Stomach (tissue), 4 donors: Measurements from ENCODE around the gene ALG9.

Experiments
- CTCF ChIP-seq, 7 experiments: fragments of 450-650 bp in 4 of 7; fragments of 200-600 bp in 3 of 7; sonication (generic) in 3 of 7; IDR thresholded peaks; one replicate each; pipeline ENCODE4 v1.5.1; 2016 to 2019; ENCODE audit warnings: antibody characterized with exemption in 7 of 7, control low read depth in 2 of 7, mild to moderate bottlenecking in 1 of 7
- POLR2A ChIP-seq, 4 donors: fragments of 450-650 bp; IDR thresholded peaks; one replicate each; pipeline ENCODE4 v1.6.1; 2016; ENCODE audit warnings: antibody characterized with exemption in 4 of 4, control low read depth in 2 of 4, mild to moderate bottlenecking in 1 of 4, moderate library complexity in 1 of 4

- no peak for TF ChIP-seq CTCF (IDR thresholded peaks at IDR 0.05)
- no peak for TF ChIP-seq POLR2A (IDR thresholded peaks at IDR 0.05)
Measured at GRCh38 chr11:111759376-111759775, 112.0 kb downstream of the ALG9 start.
